Colonic mucosa (tissue), 4 donors: Measurements from ENCODE around the gene HES4. TPM values are rescaled to one million over a fixed set of nuclear protein-coding genes. Genes with fewer than 3 reads are reported as not detected.

Experiments used
- DNase-seq: peaks from one replicate; pipeline ENCODE4 v3.0.0-alpha.2; 2020
- H3K27ac ChIP-seq: fragments of 200-600 bp; one replicate; pipeline ENCODE4 v1.8.0; 2021
- H3K27me3 ChIP-seq: fragments of 200-600 bp; one replicate; pipeline ENCODE4 v1.8.0; 2021
- H3K36me3 ChIP-seq: fragments of 200-600 bp; one replicate; pipeline ENCODE4 v1.8.0; 2021
- H3K4me1 ChIP-seq: fragments of 200-600 bp; one replicate; pipeline ENCODE4 v1.8.0; 2021; ENCODE audit warnings: mild to moderate bottlenecking
- H3K4me3 ChIP-seq: fragments of 200-600 bp; one replicate; pipeline ENCODE4 v1.8.0; 2021
- H3K9ac ChIP-seq, 2 donors: one replicate each; pipeline ENCODE4 v1.7.0; 2013; ENCODE audit warnings: control low read depth in 2 of 2, low read depth in 2 of 2, low read length in 2 of 2
- H3K9me3 ChIP-seq: fragments of 200-600 bp; one replicate; pipeline ENCODE4 v1.8.0; 2021
- intact Hi-C: fragments of 100-400 bp; cut with DNase I; formaldehyde crosslinking; loops from one replicate; pipeline ENCODE4 v1.14.1; 2022
- total RNA-seq, 2 donors: library from RNA; stranded (reverse); fragmentation: NEBNext Ultra II Directional in 1 of 2; extraction: Animal tissue kit (Norgen Biotek cat#: 25700) in 1 of 2; gene quantifications; one replicate each; pipeline ENCODE4 v1.2.1, GENCODE V29; 2021
- TF ChIP-seq, protein P1 (sequence below): fragments of 200-600 bp; IDR thresholded peaks from one replicate; pipeline ENCODE4 v1.8.0; 2022; ENCODE audit warnings: antibody characterized with exemption, mild to moderate bottlenecking
- donor health status: healthy.
- donor health status: DM: no; HTN: no; CAD: no.
- donor health status: DM: no; HTN: no; CAD: no.

The HES4 gene
- total RNA-seq, 2 donors from 2014 or later: 30.5 to 47.3 TPM

- Histone ChIP-seq H3K4me1 (no peaks in the 10 kb centered on the region), H3K27ac (no peak overlapping the region), H3K36me3 (peaks cover 11% of the 10 kb centered on the region), H3K4me3 (no peak overlapping the region), H3K27me3 (no peaks in the 10 kb centered on the region), H3K9ac (no peak overlapping the region), H3K9me3 (no peaks in the 10 kb centered on the region)
- intact Hi-C loops: no loop called here
- TF ChIP-seq, protein P1, sequence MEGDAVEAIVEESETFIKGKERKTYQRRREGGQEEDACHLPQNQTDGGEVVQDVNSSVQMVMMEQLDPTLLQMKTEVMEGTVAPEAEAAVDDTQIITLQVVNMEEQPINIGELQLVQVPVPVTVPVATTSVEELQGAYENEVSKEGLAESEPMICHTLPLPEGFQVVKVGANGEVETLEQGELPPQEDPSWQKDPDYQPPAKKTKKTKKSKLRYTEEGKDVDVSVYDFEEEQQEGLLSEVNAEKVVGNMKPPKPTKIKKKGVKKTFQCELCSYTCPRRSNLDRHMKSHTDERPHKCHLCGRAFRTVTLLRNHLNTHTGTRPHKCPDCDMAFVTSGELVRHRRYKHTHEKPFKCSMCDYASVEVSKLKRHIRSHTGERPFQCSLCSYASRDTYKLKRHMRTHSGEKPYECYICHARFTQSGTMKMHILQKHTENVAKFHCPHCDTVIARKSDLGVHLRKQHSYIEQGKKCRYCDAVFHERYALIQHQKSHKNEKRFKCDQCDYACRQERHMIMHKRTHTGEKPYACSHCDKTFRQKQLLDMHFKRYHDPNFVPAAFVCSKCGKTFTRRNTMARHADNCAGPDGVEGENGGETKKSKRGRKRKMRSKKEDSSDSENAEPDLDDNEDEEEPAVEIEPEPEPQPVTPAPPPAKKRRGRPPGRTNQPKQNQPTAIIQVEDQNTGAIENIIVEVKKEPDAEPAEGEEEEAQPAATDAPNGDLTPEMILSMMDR: no peak
- DNase-seq: no peak
Measured at GRCh38 chr1:950881-951280, 49.0 kb downstream of the HES4 start.

DNA sequence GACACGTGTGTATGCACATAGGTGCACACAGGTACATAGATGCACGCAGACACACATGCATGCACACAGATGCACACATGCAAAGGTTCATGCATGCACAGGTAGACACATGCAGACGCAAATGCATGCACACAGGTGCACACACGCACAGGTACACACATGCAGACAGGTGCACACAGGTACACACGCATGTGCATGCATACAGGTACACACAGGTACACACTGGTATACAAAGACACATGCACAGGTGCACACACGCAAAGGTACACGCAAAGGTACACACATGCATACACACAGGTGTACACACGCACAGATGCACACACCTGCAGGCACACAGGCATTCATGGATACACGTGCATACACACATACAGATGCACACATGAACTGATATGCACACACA is 49.6 kb downstream of the HES4 start:
- intact Hi-C loops: no loop called here
- DNase-seq: no peak
- no peaks in the 10 kb centered on the region for H3K9me3 ChIP-seq
- TF ChIP-seq, protein P1: no peak
- H3K4me1 ChIP-seq: no peaks in the 10 kb centered on the region
- no peaks in the 10 kb centered on the region for H3K27me3 ChIP-seq
- no peak overlapping the region for H3K27ac ChIP-seq
- H3K36me3 ChIP-seq: peaks cover 11% of the 10 kb centered on the region
- no peak overlapping the region for H3K9ac ChIP-seq
- H3K4me3 ChIP-seq: no peak overlapping the region

Other genes starting within 250 kb of the HES4 start
- 1 to 10 TPM; 3.0 to 4.2 TPM for gene SAMD11, start 76.2 kb downstream of the HES4 start, total RNA-seq
- 100 to 1,000 TPM in 1 of 2 donors, 10 to 100 TPM in 1; 46.9 to 127 TPM for gene NOC2L, start 40.8 kb downstream of the HES4 start, total RNA-seq
- gene KLHL17, start 39.5 kb downstream of the HES4 start, total RNA-seq: 10 to 100 TPM in 1 of 2 donors, 1 to 10 TPM in 1; 9.9 to 16.7 TPM
- under 1 TPM; 0.61 to 0.64 TPM for gene PLEKHN1, start 33.6 kb downstream of the HES4 start, total RNA-seq
- not detected for gene PERM1, start 18.0 kb downstream of the HES4 start, total RNA-seq
- gene ISG15, start 13.4 kb upstream of the HES4 start, total RNA-seq: 10 to 100 TPM; 21.9 to 25.2 TPM
- 100 to 1,000 TPM in 1 of 2 donors, 10 to 100 TPM in 1; 68.1 to 106 TPM for gene AGRN, start 20.0 kb upstream of the HES4 start, total RNA-seq
- 1 to 10 TPM; 5.1 to 5.7 TPM for gene RNF223, start 74.2 kb upstream of the HES4 start, total RNA-seq
- 10 to 100 TPM; 18.9 to 36.0 TPM for gene C1orf159, start 116.0 kb upstream of the HES4 start, total RNA-seq
- 1 to 10 TPM in 1 of 2 donors, under 1 TPM in 1; 0.64 to 2.3 TPM for gene TTLL10, start 173.8 kb upstream of the HES4 start, total RNA-seq
- 1 to 10 TPM in 1 of 2 donors, under 1 TPM in 1; 0.61 to 1.7 TPM for gene TNFRSF18, start 206.5 kb upstream of the HES4 start, total RNA-seq
- gene TNFRSF4, start 214.1 kb upstream of the HES4 start, total RNA-seq: 1 to 10 TPM; 1.2 to 2.3 TPM
- gene SDF4, start 231.9 kb upstream of the HES4 start, total RNA-seq: 100 to 1,000 TPM; 202 to 325 TPM
- gene B3GALT6, start 232.1 kb upstream of the HES4 start, total RNA-seq: 10 to 100 TPM in 1 of 2 donors, 1 to 10 TPM in 1; 8.0 to 12.0 TPM
- 10 to 100 TPM; 21.3 to 34.2 TPM for gene C1QTNF12, start 246.6 kb upstream of the HES4 start, total RNA-seq